Left colon (tissue), 2 donors: Measurements from ENCODE around the gene CGRRF1. TPM values are rescaled to one million over a fixed set of nuclear protein-coding genes. Genes with fewer than 3 reads are reported as not detected.

Experiments
- total RNA-seq, 2 donors: library from RNA; stranded (reverse); fragmentation: NEBNext Ultra II Directional; extraction: Animal tissue kit (Norgen Biotek cat#: 25700); gene quantifications; one replicate each; pipeline ENCODE4 v1.2.1, GENCODE V29; 2021
- donor health status: DM: no; HTN: no; CAD: no.
- donor health status: DM: yes; HTN: yes; CAD: no.

Gene CGRRF1
- total RNA-seq, 2 donors from 2014 or later, result 11.6 to 22.5 TPM

Other genes starting within 250 kb of the CGRRF1 start
- 10 to 100 TPM in 1 of 2 donors, 1 to 10 TPM in 1; 6.3 to 12.8 TPM for gene CDKN3, start 112.9 kb upstream of the CGRRF1 start, total RNA-seq
- 100 to 1,000 TPM; 103 to 105 TPM for gene CNIH1, start 68.5 kb upstream of the CGRRF1 start, total RNA-seq
- 10 to 100 TPM; 64.9 to 77.3 TPM for gene GMFB, start 20.9 kb upstream of the CGRRF1 start, total RNA-seq
- gene SAMD4A, start 57.2 kb downstream of the CGRRF1 start, total RNA-seq, result 10 to 100 TPM; 11.2 to 26.2 TPM